Measurements from ENCODE around the gene SPON1. TPM values are rescaled to one million over a fixed set of nuclear protein-coding genes. Genes with fewer than 3 reads are reported as not detected.
"Not testable (repeated sequence)": the region's sequence is repeated elsewhere in the genome, so short reads cannot be mapped to it uniquely, and the experiment has no call there.

The SPON1 gene
- total and polyA plus RNA-seq, 2 experiments from 2014 or later = 2.9 to 6.4 TPM

GRCh38 chr11:13931356-13931755 lies 31.2 kb upstream of the SPON1 start:
- Mint-ChIP-seq H3K27me3 (ENCODE audit: insufficient read depth, low read depth, poor library complexity) (no peaks in the 10 kb centered on the region), H3K4me3 (no peak overlapping the region), H3K36me3 (ENCODE audit: low read depth) (no peaks in the 10 kb centered on the region), H3K4me1 (peaks cover 5% of the 10 kb centered on the region; the same call in 2 of the 3 replicates), H3K27ac (no peak overlapping the region), H3K9me3 (peaks cover 8% of the 10 kb centered on the region; the same call in 2 of the 3 replicates)
- Histone ChIP-seq H3K4me2 (no peak overlapping the region), H4K20me1 (replicated peaks; ENCODE audit: insufficient read depth) (no peaks in the 10 kb centered on the region), H3K27me3 (ENCODE audit: insufficient read depth) (no peaks in the 10 kb centered on the region), H2AFZ (no peak overlapping the region), H3K4me3 (no peak overlapping the region), H3K79me2 (replicated peaks; ENCODE audit: insufficient read depth) (no peaks in the 10 kb centered on the region), H3K4me1 (ENCODE audit: insufficient read depth) (no peaks in the 10 kb centered on the region), H3K9me2 (ENCODE audit: insufficient read depth) (no peaks in the 10 kb centered on the region), H3K27ac (ENCODE audit: low read depth) (no peak overlapping the region), H3K36me3 (ENCODE audit: insufficient read depth) (0 out of 2 replicates have a peak, but pooled peaks cover 4% of the 10 kb centered on the region), H3F3A (replicated peaks; ENCODE audit: low read depth) (no peaks in the 10 kb centered on the region)
- DNase-seq (ENCODE audit: low spot score) (no peak), ATAC-seq (no peak)
- TF ChIP-seq CREB1 (CRISPR knock-in tag; IDR thresholded peaks at IDR 0.05; ENCODE audit: low read depth) (no peak), CTCF (conservative IDR thresholded peaks at IDR 0.05; ENCODE audit: low read depth in 2 of 2) (0 out of 4 replicates have a peak, but pooled peaks of 1 of the 2 experiments have one; percentile 19)

GRCh38 chr11:13937154-13937553 lies 25.4 kb upstream of the SPON1 start:
- H3K27me3 Mint-ChIP-seq (ENCODE audit: insufficient read depth, low read depth, poor library complexity); H3K4me3 ChIP-seq; ATAC-seq: not testable (repeated sequence)

GRCh38 chr11:13938829-13939228 lies 23.7 kb upstream of the SPON1 start:
- H3K9me2 ChIP-seq (ENCODE audit: insufficient read depth); H4K20me1 ChIP-seq (replicated peaks; ENCODE audit: insufficient read depth); H3K4me2 ChIP-seq; H3K36me3 ChIP-seq (ENCODE audit: insufficient read depth); H3K27ac ChIP-seq (ENCODE audit: low read depth); H3K27ac Mint-ChIP-seq; H3K4me1 ChIP-seq (ENCODE audit: insufficient read depth); H3K4me3 Mint-ChIP-seq; DNase-seq (ENCODE audit: low spot score); H3K79me2 ChIP-seq (replicated peaks; ENCODE audit: insufficient read depth); H3K36me3 Mint-ChIP-seq (ENCODE audit: low read depth); H3K4me3 ChIP-seq; H3K27me3 ChIP-seq (ENCODE audit: insufficient read depth); H3K27me3 Mint-ChIP-seq (ENCODE audit: insufficient read depth, low read depth, poor library complexity); H2AFZ ChIP-seq; H3K4me1 Mint-ChIP-seq; H3F3A ChIP-seq (replicated peaks; ENCODE audit: low read depth); ATAC-seq: not testable (repeated sequence)
- peaks cover 42% of the 10 kb centered on the region for H3K9me3 Mint-ChIP-seq

More at GRCh38 chr11:13937154-13937553, 25.4 kb upstream of the SPON1 start:
- H3K36me3 Mint-ChIP-seq (ENCODE audit: low read depth); H4K20me1 ChIP-seq (replicated peaks; ENCODE audit: insufficient read depth); H3K4me2 ChIP-seq; H3K9me2 ChIP-seq (ENCODE audit: insufficient read depth); H3K79me2 ChIP-seq (replicated peaks; ENCODE audit: insufficient read depth); H3K4me1 Mint-ChIP-seq; H3K4me3 Mint-ChIP-seq; H3K4me1 ChIP-seq (ENCODE audit: insufficient read depth); DNase-seq (ENCODE audit: low spot score); H3K27me3 ChIP-seq (ENCODE audit: insufficient read depth); H3K27ac ChIP-seq (ENCODE audit: low read depth); H3K27ac Mint-ChIP-seq; H2AFZ ChIP-seq; H3K36me3 ChIP-seq (ENCODE audit: insufficient read depth); H3F3A ChIP-seq (replicated peaks; ENCODE audit: low read depth): not testable (repeated sequence)
- H3K9me3 Mint-ChIP-seq = peaks cover 42% of the 10 kb centered on the region
